ENCODE results near the gene RNF43. TPM values are rescaled to one million over a fixed set of nuclear protein-coding genes. Genes with fewer than 3 reads are reported as not detected.

Gene RNF43
- total RNA-seq, 1 experiment from 2014 or later: 0.04 TPM

DNA sequence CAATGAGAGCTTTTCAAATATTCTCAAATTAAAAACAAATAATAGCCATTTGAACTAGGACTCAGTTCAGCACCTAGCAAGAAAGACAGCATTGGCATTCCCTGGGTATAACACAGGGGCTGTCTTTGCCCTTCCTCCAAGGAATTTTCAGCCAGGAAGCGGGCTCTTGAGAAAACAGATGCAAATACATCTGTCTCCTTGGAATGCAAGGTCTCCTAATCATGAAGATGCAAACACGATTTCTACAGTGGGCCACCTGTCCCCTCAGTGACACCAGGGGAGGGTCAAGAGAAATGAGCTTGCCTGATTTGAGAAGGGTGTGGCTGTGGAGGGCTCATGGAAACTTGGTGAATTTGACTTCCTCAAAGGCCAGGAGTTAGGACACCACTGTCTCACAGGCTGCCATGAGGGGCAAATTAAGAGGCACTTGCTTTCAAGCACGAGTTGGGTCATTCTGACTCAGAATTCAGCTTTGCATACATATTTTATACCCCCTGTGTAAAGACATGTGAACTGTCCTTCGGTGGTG is 40.8 kb downstream of the RNF43 start:
- no peaks in the 10 kb centered on the region for H3K36me3 ChIP-seq (ENCODE audit: insufficient read depth, low read length, poor library complexity, severe bottlenecking)
- no peak overlapping the region for H3K27ac ChIP-seq (ENCODE audit: low read depth, low read length, poor library complexity, severe bottlenecking)
- H3K4me3 ChIP-seq (ENCODE audit: low read depth, low read length, poor library complexity, severe bottlenecking): no peak overlapping the region
- H3K27me3 ChIP-seq (replicated peaks; ENCODE audit: insufficient read depth, low read depth, low read length, poor library complexity): no peaks in the 10 kb centered on the region
- BruUV-seq (replicated peaks): no TSS peak
- intact Hi-C loops (cut with micrococcal nuclease; ENCODE audit: unreplicated experiment): no loop called here
- ChIA-PET CTCF (no interaction called here), POLR2A (ENCODE audit: low non-redundant PET) (no interaction called here)
- no peak for TF ChIP-seq EZH2 (IDR thresholded peaks at IDR 0.05; ENCODE audit: borderline replicate concordance, low read depth, low read length, poor library complexity, severe bottlenecking)
- TF ChIP-seq, protein P1, sequence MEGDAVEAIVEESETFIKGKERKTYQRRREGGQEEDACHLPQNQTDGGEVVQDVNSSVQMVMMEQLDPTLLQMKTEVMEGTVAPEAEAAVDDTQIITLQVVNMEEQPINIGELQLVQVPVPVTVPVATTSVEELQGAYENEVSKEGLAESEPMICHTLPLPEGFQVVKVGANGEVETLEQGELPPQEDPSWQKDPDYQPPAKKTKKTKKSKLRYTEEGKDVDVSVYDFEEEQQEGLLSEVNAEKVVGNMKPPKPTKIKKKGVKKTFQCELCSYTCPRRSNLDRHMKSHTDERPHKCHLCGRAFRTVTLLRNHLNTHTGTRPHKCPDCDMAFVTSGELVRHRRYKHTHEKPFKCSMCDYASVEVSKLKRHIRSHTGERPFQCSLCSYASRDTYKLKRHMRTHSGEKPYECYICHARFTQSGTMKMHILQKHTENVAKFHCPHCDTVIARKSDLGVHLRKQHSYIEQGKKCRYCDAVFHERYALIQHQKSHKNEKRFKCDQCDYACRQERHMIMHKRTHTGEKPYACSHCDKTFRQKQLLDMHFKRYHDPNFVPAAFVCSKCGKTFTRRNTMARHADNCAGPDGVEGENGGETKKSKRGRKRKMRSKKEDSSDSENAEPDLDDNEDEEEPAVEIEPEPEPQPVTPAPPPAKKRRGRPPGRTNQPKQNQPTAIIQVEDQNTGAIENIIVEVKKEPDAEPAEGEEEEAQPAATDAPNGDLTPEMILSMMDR (conservative IDR thresholded peaks at IDR 0.05; ENCODE audit: low read depth, low read length): no peak
- H3K4me1 ChIP-seq (ENCODE audit: insufficient read depth, low read length, poor library complexity, severe bottlenecking): no peaks in the 10 kb centered on the region
- H3K9me3 ChIP-seq (ENCODE audit: low read depth, low read length, poor library complexity, severe bottlenecking): no peaks in the 10 kb centered on the region
- DNase-seq (ENCODE audit: low spot score): no peak

DNA sequence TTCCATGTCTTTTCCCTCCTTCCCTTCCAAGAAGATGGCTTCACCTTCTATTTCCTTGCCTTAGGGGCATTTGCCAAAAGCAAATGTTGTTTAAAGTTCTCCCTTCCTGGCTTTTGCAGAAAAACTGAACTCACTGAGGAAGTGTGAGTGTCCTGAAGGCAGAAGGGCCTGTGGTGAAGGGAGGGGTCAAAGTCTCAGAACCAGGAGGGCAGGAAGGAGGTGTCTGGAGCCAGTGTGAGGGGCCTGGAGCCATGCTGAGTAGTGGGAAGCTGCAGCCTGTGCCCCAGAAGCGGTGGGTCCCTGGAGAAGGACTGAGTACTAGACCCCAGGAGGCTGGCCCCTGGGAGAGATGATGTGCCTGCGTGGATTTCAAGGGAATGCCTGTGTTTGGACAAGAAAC is 41.5 kb downstream of the RNF43 start:
- H3K9me3 ChIP-seq (ENCODE audit: low read depth, low read length, poor library complexity, severe bottlenecking): no peaks in the 10 kb centered on the region
- TF ChIP-seq EZH2 (IDR thresholded peaks at IDR 0.05; ENCODE audit: borderline replicate concordance, low read depth, low read length, poor library complexity, severe bottlenecking): no peak
- TF ChIP-seq, protein P1 (conservative IDR thresholded peaks at IDR 0.05; ENCODE audit: low read depth, low read length): no peak
- no peaks in the 10 kb centered on the region for H3K36me3 ChIP-seq (ENCODE audit: insufficient read depth, low read length, poor library complexity, severe bottlenecking)
- BruUV-seq (replicated peaks): no TSS peak
- intact Hi-C loops (cut with micrococcal nuclease; ENCODE audit: unreplicated experiment): no loop called here
- H3K4me1 ChIP-seq (ENCODE audit: insufficient read depth, low read length, poor library complexity, severe bottlenecking): no peaks in the 10 kb centered on the region
- ChIA-PET POLR2A (ENCODE audit: low non-redundant PET) (no interaction called here), CTCF (no interaction called here)
- H3K4me3 ChIP-seq (ENCODE audit: low read depth, low read length, poor library complexity, severe bottlenecking): no peak overlapping the region
- no peaks in the 10 kb centered on the region for H3K27me3 ChIP-seq (replicated peaks; ENCODE audit: insufficient read depth, low read depth, low read length, poor library complexity)
- H3K27ac ChIP-seq (ENCODE audit: low read depth, low read length, poor library complexity, severe bottlenecking): no peak overlapping the region
- no peak for DNase-seq (ENCODE audit: low spot score)

DNA sequence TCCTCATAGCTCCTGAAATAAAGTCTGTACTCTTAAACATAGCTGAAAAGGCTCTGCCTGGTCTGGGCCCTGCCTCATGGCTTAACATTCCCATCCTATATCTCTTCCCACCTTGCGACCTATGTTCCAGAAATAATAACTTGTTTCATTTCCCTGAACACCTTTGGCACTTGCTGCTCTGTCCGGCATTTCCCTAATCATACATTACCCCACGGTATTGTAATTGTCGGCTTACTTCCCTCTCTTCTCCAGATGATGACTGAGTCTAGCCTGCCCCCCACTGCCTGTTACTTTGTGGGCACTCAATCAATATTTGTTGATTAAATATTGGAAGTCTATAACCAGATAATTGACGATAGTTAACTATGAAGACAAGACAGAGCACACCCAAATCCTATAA is 42.1 kb downstream of the RNF43 start:
- Histone ChIP-seq H3K4me1 (ENCODE audit: insufficient read depth, low read length, poor library complexity, severe bottlenecking) (no peaks in the 10 kb centered on the region), H3K9me3 (ENCODE audit: low read depth, low read length, poor library complexity, severe bottlenecking) (no peaks in the 10 kb centered on the region), H3K36me3 (ENCODE audit: insufficient read depth, low read length, poor library complexity, severe bottlenecking) (no peaks in the 10 kb centered on the region), H3K27ac (ENCODE audit: low read depth, low read length, poor library complexity, severe bottlenecking) (no peak overlapping the region), H3K27me3 (replicated peaks; ENCODE audit: insufficient read depth, low read depth, low read length, poor library complexity) (no peaks in the 10 kb centered on the region), H3K4me3 (ENCODE audit: low read depth, low read length, poor library complexity, severe bottlenecking) (no peak overlapping the region)
- no TSS peak for BruUV-seq (replicated peaks)
- ChIA-PET POLR2A (ENCODE audit: low non-redundant PET) (no interaction called here), CTCF (no interaction called here)
- intact Hi-C loops (cut with micrococcal nuclease; ENCODE audit: unreplicated experiment): no loop called here
- TF ChIP-seq EZH2 (IDR thresholded peaks at IDR 0.05; ENCODE audit: borderline replicate concordance, low read depth, low read length, poor library complexity, severe bottlenecking): no peak
- TF ChIP-seq, protein P1 (conservative IDR thresholded peaks at IDR 0.05; ENCODE audit: low read depth, low read length): no peak
- no peak for DNase-seq (ENCODE audit: low spot score)
